Measurements from ENCODE around the gene LSM10.

The LSM10 gene

GRCh38 chr1:36442337-36442736 is 44.6 kb upstream of the LSM10 start:
- DNase-seq = no peak
- no peaks in the 10 kb centered on the region; the same call in 1 of the 2 replicates for H3K36me3 ChIP-seq
- no peak overlapping the region for H3K27ac ChIP-seq
- no peak overlapping the region for H3K4me3 ChIP-seq (ENCODE audit: low read depth, low read length)
- no peak for TF ChIP-seq CTCF (IDR thresholded peaks at IDR 0.05; ENCODE audit: low read depth, low read length)
- H3K27me3 ChIP-seq (ENCODE audit: insufficient read depth, low read depth, severe bottlenecking) = no peaks in the 10 kb centered on the region
- no peaks in the 10 kb centered on the region for H3K9me3 ChIP-seq (ENCODE audit: severe bottlenecking)

- Histone ChIP-seq H3K4me3 (ENCODE audit: low read depth, low read length) (no peak overlapping the region), H3K9me3 (ENCODE audit: severe bottlenecking) (no peaks in the 10 kb centered on the region), H3K27ac (no peak overlapping the region), H3K27me3 (ENCODE audit: insufficient read depth, low read depth, severe bottlenecking) (no peaks in the 10 kb centered on the region), H3K36me3 (no peaks in the 10 kb centered on the region; the same call in 1 of the 2 replicates)
- DNase-seq = no peak
- TF ChIP-seq CTCF (IDR thresholded peaks at IDR 0.05; ENCODE audit: low read depth, low read length) = no peak
Observed at GRCh38 chr1:36440646-36441045, 42.9 kb upstream of the LSM10 start.

GRCh38 chr1:36440044-36440443 is 42.3 kb upstream of the LSM10 start:
- H3K36me3 ChIP-seq = no peaks in the 10 kb centered on the region; the same call in 1 of the 2 replicates
- H3K27me3 ChIP-seq (ENCODE audit: insufficient read depth, low read depth, severe bottlenecking) = no peaks in the 10 kb centered on the region
- no peak overlapping the region for H3K4me3 ChIP-seq (ENCODE audit: low read depth, low read length)
- H3K9me3 ChIP-seq (ENCODE audit: severe bottlenecking) = no peaks in the 10 kb centered on the region
- DNase-seq = no peak
- TF ChIP-seq CTCF (IDR thresholded peaks at IDR 0.05; ENCODE audit: low read depth, low read length) = no peak
- no peak overlapping the region for H3K27ac ChIP-seq

GRCh38 chr1:36438715-36439114 is 41.0 kb upstream of the LSM10 start:
- Histone ChIP-seq H3K36me3 (no peaks in the 10 kb centered on the region; the same call in 1 of the 2 replicates), H3K4me3 (ENCODE audit: low read depth, low read length) (no peak overlapping the region)

GRCh38 chr1:36436821-36437220 is 39.1 kb upstream of the LSM10 start:
- DNase-seq = no peak
- no peaks in the 10 kb centered on the region for H3K9me3 ChIP-seq (ENCODE audit: severe bottlenecking)
- no peak for TF ChIP-seq CTCF (IDR thresholded peaks at IDR 0.05; ENCODE audit: low read depth, low read length)
- no peak overlapping the region for H3K27ac ChIP-seq
- H3K36me3 ChIP-seq = no peaks in the 10 kb centered on the region; the same call in 1 of the 2 replicates
- H3K4me3 ChIP-seq (ENCODE audit: low read depth, low read length) = no peak overlapping the region
- H3K27me3 ChIP-seq (ENCODE audit: insufficient read depth, low read depth, severe bottlenecking) = no peaks in the 10 kb centered on the region

More at GRCh38 chr1:36438715-36439114, 41.0 kb upstream of the LSM10 start:
- no peaks in the 10 kb centered on the region for H3K9me3 ChIP-seq (ENCODE audit: severe bottlenecking)
- DNase-seq = no peak
- H3K27me3 ChIP-seq (ENCODE audit: insufficient read depth, low read depth, severe bottlenecking) = no peaks in the 10 kb centered on the region
- no peak overlapping the region for H3K27ac ChIP-seq
- no peak for TF ChIP-seq CTCF (IDR thresholded peaks at IDR 0.05; ENCODE audit: low read depth, low read length)

- DNase-seq = no peak
- Histone ChIP-seq H3K36me3 (no peaks in the 10 kb centered on the region; the same call in 1 of the 2 replicates), H3K9me3 (ENCODE audit: severe bottlenecking) (no peaks in the 10 kb centered on the region), H3K27ac (no peak overlapping the region), H3K27me3 (ENCODE audit: insufficient read depth, low read depth, severe bottlenecking) (no peaks in the 10 kb centered on the region), H3K4me3 (ENCODE audit: low read depth, low read length) (no peak overlapping the region)
- no peak for TF ChIP-seq CTCF (IDR thresholded peaks at IDR 0.05; ENCODE audit: low read depth, low read length)
Observed at GRCh38 chr1:36433102-36433501, 35.4 kb upstream of the LSM10 start.
